Keratinocyte (primary cell): ENCODE results near the gene TMEM184C. TPM values are rescaled to one million over a fixed set of nuclear protein-coding genes. Genes with fewer than 3 reads are reported as not detected.

ENCODE experiments used
- DNase-seq: peaks from one replicate; pipeline ENCODE4 v3.0.0-alpha.2; 2011; ENCODE audit warnings: low read depth, missing footprints, low spot score
- FAIRE-seq: peaks from 2 replicates; lab custom pipeline; 2011; peaks lifted over from hg19 to GRCh38; lab: Jason Lieb, UNC
- H2AFZ ChIP-seq: 2 replicates; pipeline ENCODE4 v1.6.0; 2012; ENCODE audit warnings: low read length, control low read depth, inconsistent platforms; ENCODE audit not compliant: control insufficient read depth
- H3K27ac ChIP-seq: 2 replicates; pipeline ENCODE4 v1.5.1; 2011; ENCODE audit warnings: low read length; ENCODE audit not compliant: control insufficient read depth, insufficient read depth
- H3K27me3 ChIP-seq: 3 replicates; pipeline ENCODE4 v1.6.0; 2011; ENCODE audit warnings: low read length; ENCODE audit not compliant: control insufficient read depth, insufficient read depth; ENCODE audit errors: extremely low read depth
- H3K36me3 ChIP-seq, 2 experiments: 2 replicates in 1 of 2; 3 replicates in 1 of 2; pipeline ENCODE4 v1.5.1; 2011; ENCODE audit warnings: low read length in 2 of 2, mild to moderate bottlenecking in 1 of 2; ENCODE audit not compliant: control insufficient read depth in 2 of 2, insufficient read depth in 2 of 2; ENCODE audit errors: extremely low read depth in 1 of 2
- H3K4me1 ChIP-seq: 3 replicates; pipeline ENCODE4 v1.5.1; 2011; ENCODE audit warnings: low read length; ENCODE audit not compliant: control insufficient read depth, insufficient read depth; ENCODE audit errors: extremely low read depth
- H3K4me2 ChIP-seq: 3 replicates; pipeline ENCODE4 v1.6.0; 2011; ENCODE audit warnings: low read depth, low read length; ENCODE audit not compliant: control insufficient read depth, insufficient read depth; ENCODE audit errors: extremely low read depth
- H3K4me3 ChIP-seq, 3 experiments: fragments of 200-600 bp in 1 of 3; sonication (generic) in 1 of 3; 2 replicates in 2 of 3; 3 replicates in 1 of 3; pipeline ENCODE4 v1.5.1; 2011 to 2016; ENCODE audit warnings: low read length in 3 of 3, mild to moderate bottlenecking in 3 of 3, control low read depth in 2 of 3, inconsistent platforms in 1 of 3, low read depth in 1 of 3, mixed read lengths in 1 of 3, mixed run types in 1 of 3, moderate library complexity in 1 of 3; ENCODE audit not compliant: control insufficient read depth in 2 of 3, insufficient read depth in 2 of 3; ENCODE audit errors: extremely low read depth in 1 of 3
- H3K79me2 ChIP-seq: 2 replicates; pipeline ENCODE4 v1.6.0; 2012; ENCODE audit warnings: low read length; ENCODE audit not compliant: control insufficient read depth, insufficient read depth
- H3K9ac ChIP-seq: 3 replicates; pipeline ENCODE4 v1.6.0; 2011; ENCODE audit warnings: low read length; ENCODE audit not compliant: control insufficient read depth, insufficient read depth; ENCODE audit errors: extremely low read depth
- H3K9me1 ChIP-seq: 3 replicates; pipeline ENCODE4 v1.6.0; 2011; ENCODE audit warnings: low read length; ENCODE audit not compliant: control insufficient read depth, insufficient read depth; ENCODE audit errors: extremely low read depth
- H3K9me3 ChIP-seq: 2 replicates; pipeline ENCODE4 v1.5.1; 2012; ENCODE audit warnings: low read depth, low read length; ENCODE audit not compliant: control insufficient read depth
- H4K20me1 ChIP-seq: 3 replicates; pipeline ENCODE4 v1.6.0; 2011; ENCODE audit warnings: low read length; ENCODE audit not compliant: control insufficient read depth, insufficient read depth; ENCODE audit errors: extremely low read depth
- CTCF ChIP-seq, 3 experiments: IDR thresholded peaks in 1 of 3; conservative IDR thresholded peaks in 1 of 3; optimal IDR thresholded peaks in 1 of 3; 2 replicates in 2 of 3; 3 replicates in 1 of 3; pipeline versions ENCODE3 to v1.5.1; 2011; ENCODE audit warnings: low read length in 3 of 3, mild to moderate bottlenecking in 3 of 3, moderate library complexity in 2 of 3, control low read depth in 1 of 3, inconsistent platforms in 1 of 3; ENCODE audit not compliant: insufficient read depth in 2 of 3; ENCODE audit errors: extremely low read depth in 1 of 3
- EZH2 ChIP-seq: IDR thresholded peaks from one replicate; pipeline ENCODE4 v1.6.1; 2012; ENCODE audit warnings: inconsistent platforms, mild to moderate bottlenecking, low read length, moderate library complexity
- dilution Hi-C: fragments of 300-500 bp; cut with MboI; formaldehyde crosslinking; loops from one replicate; pipeline ENCODE4 v1.7.0; 2020; ENCODE audit warnings: low sequenced_read_pairs; ENCODE audit not compliant: extremely low pct_ligation_motif_present
- polyA plus RNA-seq, 5 experiments: library from polyadenylated mRNA; depleted of rRNA in 3 of 5; stranded (reverse) in 3 of 5; stranded (forward) in 1 of 5; unstranded in 1 of 5; fragments of >200 nt; gene quantifications; 1 replicate in 1 of 5; 2 replicates in 3 of 5; 3 replicates in 1 of 5; pipeline versions ENCODE4 v1.2.1 to v1.2.3, GENCODE V29; 2011 to 2012; ENCODE audit warnings: missing spikeins in 2 of 5, low read depth in 1 of 5, low replicate concordance in 1 of 5

TMEM184C gene
- polyA plus RNA-seq, 1 donor (not counting 4 experiments of a cell fraction or from before 2014, with no cell fraction given) = 32.2 TPM

- no peak overlapping the region for H3K27ac ChIP-seq
- no peaks in the 10 kb centered on the region for H4K20me1 ChIP-seq
- H3K4me3 ChIP-seq = no peak overlapping the region
- dilution Hi-C loops = no loop called here
- no peak overlapping the region for H3K9ac ChIP-seq
- H3K36me3 ChIP-seq = peaks cover 3 to 4% of the 10 kb centered on the region in 2 experiments
- TF ChIP-seq EZH2 (no peak), CTCF (optimal IDR thresholded peaks at IDR 0.05 in 1 of 3, IDR thresholded peaks at IDR 0.05 in 1 of 3, conservative IDR thresholded peaks at IDR 0.05 in 1 of 3; ENCODE audit: extremely low read depth in 1 of 3, insufficient read depth in 2 of 3, low read length in 3 of 3) (no peak)
- H2AFZ ChIP-seq = no peak overlapping the region
- H3K27me3 ChIP-seq = no peaks in the 10 kb centered on the region
- no peaks in the 10 kb centered on the region for H3K4me1 ChIP-seq
- no peak overlapping the region for H3K4me2 ChIP-seq
- no peak for DNase-seq
- H3K79me2 ChIP-seq = no peaks in the 10 kb centered on the region
- H3K9me3 ChIP-seq = no peaks in the 10 kb centered on the region
- no peaks in the 10 kb centered on the region for H3K9me1 ChIP-seq
- FAIRE-seq = no peak
These were observed 21.2 kb downstream of the TMEM184C start for GRCh38 chr4:147638365-147638764.

GRCh38 chr4:147638942-147639341 lies 21.7 kb downstream of the TMEM184C start:
- Histone ChIP-seq H3K79me2 (peaks cover 1% of the 10 kb centered on the region), H3K4me2 (no peak overlapping the region), H2AFZ (no peak overlapping the region), H3K9ac (no peak overlapping the region), H4K20me1 (no peaks in the 10 kb centered on the region), H3K4me1 (no peaks in the 10 kb centered on the region), H3K36me3 (peaks cover 3 to 4% of the 10 kb centered on the region in 2 experiments), H3K4me3 (no peak overlapping the region), H3K9me1 (no peaks in the 10 kb centered on the region), H3K27me3 (no peaks in the 10 kb centered on the region), H3K9me3 (no peaks in the 10 kb centered on the region), H3K27ac (no peak overlapping the region)
- FAIRE-seq = no peak
- dilution Hi-C loops = no loop called here
- DNase-seq = no peak
- TF ChIP-seq CTCF (optimal IDR thresholded peaks at IDR 0.05 in 1 of 3, IDR thresholded peaks at IDR 0.05 in 1 of 3, conservative IDR thresholded peaks at IDR 0.05 in 1 of 3; ENCODE audit: extremely low read depth in 1 of 3, insufficient read depth in 2 of 3, low read length in 3 of 3) = no peak
- no peak for TF ChIP-seq EZH2
